Astrocyte (in vitro differentiated cells and primary cell): Measurements from ENCODE around the gene LPCAT3. TPM values are rescaled to one million over a fixed set of nuclear protein-coding genes. Genes with fewer than 3 reads are reported as not detected.

Experiments used
- DNase-seq: peaks from one replicate; pipeline ENCODE4 v3.0.0-alpha.2; 2010; ENCODE audit warnings: low read depth
- FAIRE-seq: peaks from 2 replicates; lab custom pipeline; 2011; peaks lifted over from hg19 to GRCh38; lab: Jason Lieb, UNC
- H2AFZ ChIP-seq: 2 replicates; pipeline ENCODE4 v1.6.0; 2012; ENCODE audit warnings: low read depth, low read length, inconsistent platforms
- H3K27ac ChIP-seq: 2 replicates; pipeline ENCODE4 v1.5.1; 2011; ENCODE audit warnings: low read depth, low read length, inconsistent platforms
- H3K27me3 ChIP-seq: 2 replicates; pipeline ENCODE4 v1.6.0; 2011; ENCODE audit warnings: low read length, inconsistent platforms; ENCODE audit not compliant: insufficient read depth
- H3K36me3 ChIP-seq: 2 replicates; pipeline ENCODE4 v1.5.1; 2011; ENCODE audit warnings: low read length, inconsistent platforms; ENCODE audit not compliant: insufficient read depth
- H3K4me1 ChIP-seq: 2 replicates; pipeline ENCODE4 v1.5.1; 2011; ENCODE audit warnings: low read length, inconsistent platforms; ENCODE audit not compliant: insufficient read depth
- H3K4me2 ChIP-seq: 2 replicates; pipeline ENCODE4 v1.6.0; 2012; ENCODE audit warnings: low read length, inconsistent platforms
- H3K4me3 ChIP-seq: 2 replicates; pipeline ENCODE4 v1.5.1; 2011; ENCODE audit warnings: low read depth, mild to moderate bottlenecking, low read length, inconsistent platforms; ENCODE audit not compliant: insufficient read depth
- H3K79me2 ChIP-seq: 2 replicates; pipeline ENCODE4 v1.6.0; 2012; ENCODE audit warnings: mild to moderate bottlenecking, low read length, inconsistent platforms; ENCODE audit not compliant: insufficient read depth
- H3K9ac ChIP-seq: 2 replicates; pipeline ENCODE4 v1.6.0; 2012; ENCODE audit warnings: mild to moderate bottlenecking, low read length, inconsistent platforms
- H3K9me3 ChIP-seq: 2 replicates; pipeline ENCODE4 v1.5.1; 2012; ENCODE audit warnings: low read depth, mild to moderate bottlenecking, low read length, inconsistent platforms; ENCODE audit not compliant: insufficient read depth
- H4K20me1 ChIP-seq: 2 replicates; pipeline ENCODE4 v1.6.0; 2012; ENCODE audit warnings: low read length, inconsistent platforms; ENCODE audit not compliant: insufficient read depth
- H3K27ac Mint-ChIP-seq: one replicate; pipeline ENCODE4 v1.8.0; 2021; ENCODE audit warnings: mild to moderate bottlenecking, mixed read lengths; ENCODE audit not compliant: unreplicated experiment
- H3K27me3 Mint-ChIP-seq: one replicate; pipeline ENCODE4 v1.8.0; 2021; ENCODE audit warnings: low read depth, mixed read lengths; ENCODE audit not compliant: unreplicated experiment
- H3K36me3 Mint-ChIP-seq: one replicate; pipeline ENCODE4 v1.8.0; 2021; ENCODE audit warnings: low read depth, mixed read lengths; ENCODE audit not compliant: unreplicated experiment
- H3K4me1 Mint-ChIP-seq: one replicate; pipeline ENCODE4 v1.8.0; 2021; ENCODE audit warnings: low read depth, mixed read lengths; ENCODE audit not compliant: unreplicated experiment
- H3K4me3 Mint-ChIP-seq: one replicate; pipeline ENCODE4 v1.8.0; 2021; ENCODE audit warnings: mild to moderate bottlenecking, moderate library complexity, mixed read lengths; ENCODE audit not compliant: unreplicated experiment
- H3K9me3 Mint-ChIP-seq: one replicate; pipeline ENCODE4 v1.8.0; 2021; ENCODE audit warnings: mild to moderate bottlenecking, mixed read lengths; ENCODE audit not compliant: unreplicated experiment
- EZH2 ChIP-seq: IDR thresholded peaks from 2 replicates; pipeline ENCODE4 v1.6.1; 2012; ENCODE audit warnings: mild to moderate bottlenecking, low read length, inconsistent platforms; ENCODE audit not compliant: insufficient read depth
- total RNA-seq: library from RNA; stranded (reverse); gene quantifications from 2 replicates; pipeline ENCODE4 v1.2.1, GENCODE V29; 2021
- TF ChIP-seq, protein P1 (sequence below): IDR thresholded peaks from 2 replicates; pipeline ENCODE4 v1.5.1; 2011; ENCODE audit warnings: low read depth, mild to moderate bottlenecking, inconsistent platforms, low read length, moderate library complexity; ENCODE audit not compliant: insufficient read depth

LPCAT3 gene
- total RNA-seq, 1 donor from 2014 or later: 26.2 TPM

DNA sequence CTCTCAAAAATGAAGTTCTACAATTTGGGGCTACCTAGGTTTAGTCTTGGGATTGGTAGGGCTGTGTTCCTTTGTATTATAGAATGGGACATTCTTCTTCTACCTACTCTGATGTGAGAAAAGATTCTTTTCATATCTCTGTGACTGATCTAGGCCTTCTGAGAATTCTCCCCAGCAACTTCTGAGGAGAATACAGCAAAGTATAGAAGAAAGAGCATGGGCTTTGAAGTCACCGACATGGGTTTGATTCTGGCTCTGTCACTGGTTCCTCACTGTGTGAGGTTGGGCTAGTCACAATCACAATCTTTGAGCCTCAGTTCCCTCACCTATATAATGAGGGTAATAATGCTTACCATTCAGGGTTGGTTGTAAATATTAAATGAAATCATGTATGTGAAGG, 85.5 kb downstream of the LPCAT3 start:
- no peak overlapping the region for H3K27ac Mint-ChIP-seq
- peaks cover 59% of the 10 kb centered on the region for H4K20me1 ChIP-seq

DNA sequence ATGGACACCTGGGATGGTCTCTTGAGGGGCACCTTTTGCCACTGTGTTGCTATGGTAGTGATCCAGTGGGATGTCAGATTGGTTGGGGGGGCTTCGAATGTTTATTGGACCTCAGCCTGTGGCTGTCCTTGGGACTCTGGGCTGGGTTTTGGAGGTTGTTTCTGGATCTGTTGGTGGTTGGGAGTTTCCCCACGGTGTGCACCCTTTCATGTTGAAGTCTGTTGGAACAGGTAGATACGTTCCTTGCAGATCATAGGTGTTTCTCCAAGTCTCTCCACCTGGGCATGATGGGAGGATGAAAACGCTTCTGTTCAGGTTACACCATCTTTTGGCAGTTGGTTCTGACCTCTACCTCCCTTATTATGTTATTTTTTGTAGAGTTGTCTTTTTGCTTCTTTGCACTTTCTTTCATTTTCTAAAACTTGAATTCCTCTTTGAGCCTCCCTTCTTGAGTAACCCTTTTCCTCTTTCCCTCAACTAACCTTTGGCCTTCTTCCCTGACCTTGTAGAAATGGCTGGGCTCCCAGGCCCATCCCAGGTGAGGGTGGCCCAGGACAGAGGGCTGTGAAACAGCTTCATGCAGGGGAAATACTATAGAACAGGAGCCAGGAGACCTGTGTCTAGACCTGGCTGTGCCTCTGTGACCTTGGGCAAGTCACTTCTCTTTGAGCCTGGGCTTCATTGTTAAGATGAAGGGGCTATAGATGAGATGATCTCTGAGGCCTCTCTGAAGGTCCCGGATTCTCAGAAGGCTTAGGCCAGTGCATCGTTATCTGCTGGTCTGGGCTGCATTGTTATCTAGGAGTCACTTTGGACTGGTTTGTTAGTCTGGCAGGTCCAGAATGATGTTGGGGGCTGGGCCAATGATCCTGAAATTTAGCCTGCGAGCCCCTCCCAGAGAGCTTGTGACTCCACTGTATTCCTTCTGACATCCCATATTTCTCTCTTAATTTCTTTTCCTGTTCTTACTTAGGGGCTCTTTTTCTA, 88.5 kb downstream of the LPCAT3 start:
- Mint-ChIP-seq H3K4me1 (peaks cover 58% of the 10 kb centered on the region), H3K4me3 (peak overlapping the region; percentile 100), H3K27ac (peak overlapping the region; percentile 9), H3K36me3 (peaks cover 11% of the 10 kb centered on the region), H3K9me3 (no peaks in the 10 kb centered on the region), H3K27me3 (no peaks in the 10 kb centered on the region)
- TF ChIP-seq, protein P1, sequence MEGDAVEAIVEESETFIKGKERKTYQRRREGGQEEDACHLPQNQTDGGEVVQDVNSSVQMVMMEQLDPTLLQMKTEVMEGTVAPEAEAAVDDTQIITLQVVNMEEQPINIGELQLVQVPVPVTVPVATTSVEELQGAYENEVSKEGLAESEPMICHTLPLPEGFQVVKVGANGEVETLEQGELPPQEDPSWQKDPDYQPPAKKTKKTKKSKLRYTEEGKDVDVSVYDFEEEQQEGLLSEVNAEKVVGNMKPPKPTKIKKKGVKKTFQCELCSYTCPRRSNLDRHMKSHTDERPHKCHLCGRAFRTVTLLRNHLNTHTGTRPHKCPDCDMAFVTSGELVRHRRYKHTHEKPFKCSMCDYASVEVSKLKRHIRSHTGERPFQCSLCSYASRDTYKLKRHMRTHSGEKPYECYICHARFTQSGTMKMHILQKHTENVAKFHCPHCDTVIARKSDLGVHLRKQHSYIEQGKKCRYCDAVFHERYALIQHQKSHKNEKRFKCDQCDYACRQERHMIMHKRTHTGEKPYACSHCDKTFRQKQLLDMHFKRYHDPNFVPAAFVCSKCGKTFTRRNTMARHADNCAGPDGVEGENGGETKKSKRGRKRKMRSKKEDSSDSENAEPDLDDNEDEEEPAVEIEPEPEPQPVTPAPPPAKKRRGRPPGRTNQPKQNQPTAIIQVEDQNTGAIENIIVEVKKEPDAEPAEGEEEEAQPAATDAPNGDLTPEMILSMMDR: no peak
- no peak for TF ChIP-seq EZH2
- peaks cover 51% of the 10 kb centered on the region for H3K4me1 ChIP-seq
- no peaks in the 10 kb centered on the region for H3K9me3 ChIP-seq
- FAIRE-seq: no peak
- H3K4me3 ChIP-seq: peak overlapping the region; percentile 85
- H3K79me2 ChIP-seq: peaks cover 75% of the 10 kb centered on the region
- H3K27ac ChIP-seq: no peak overlapping the region
- H2AFZ ChIP-seq: no peak overlapping the region
- H3K4me2 ChIP-seq: peak overlapping the region; percentile 98
- H3K9ac ChIP-seq: peak overlapping the region; percentile 94
- peaks cover 54% of the 10 kb centered on the region for H4K20me1 ChIP-seq
- no peak for DNase-seq
- no peaks in the 10 kb centered on the region for H3K27me3 ChIP-seq
- H3K36me3 ChIP-seq: peaks cover 7% of the 10 kb centered on the region

More for the DNA sequence above, 85.5 kb downstream of the LPCAT3 start:
- H3K4me3 Mint-ChIP-seq: peak overlapping the region; percentile 69
- H3K4me3 ChIP-seq: no peak overlapping the region
- H3K4me1 Mint-ChIP-seq: peaks cover 41% of the 10 kb centered on the region
- H2AFZ ChIP-seq: no peak overlapping the region
- H3K27me3 ChIP-seq: no peaks in the 10 kb centered on the region
- peaks cover 11% of the 10 kb centered on the region for H3K36me3 ChIP-seq
- FAIRE-seq (no peak), DNase-seq (no peak)
- H3K27ac ChIP-seq: no peak overlapping the region
- peaks cover 69% of the 10 kb centered on the region for H3K79me2 ChIP-seq
- H3K36me3 Mint-ChIP-seq: peaks cover 16% of the 10 kb centered on the region
- TF ChIP-seq EZH2: no peak
- TF ChIP-seq, protein P1: no peak
- no peaks in the 10 kb centered on the region for H3K9me3 Mint-ChIP-seq
- peak overlapping the region; percentile 10 for H3K9ac ChIP-seq
- H3K4me1 ChIP-seq: peaks cover 40% of the 10 kb centered on the region
- no peak overlapping the region for H3K4me2 ChIP-seq
- H3K27me3 Mint-ChIP-seq: no peaks in the 10 kb centered on the region
- no peaks in the 10 kb centered on the region for H3K9me3 ChIP-seq
